ENCODE measurements around the gene ZNF407. TPM values are rescaled to one million over a fixed set of nuclear protein-coding genes. Genes with fewer than 3 reads are reported as not detected.

The ZNF407 gene
- polyA plus RNA-seq, 3 donors = 9.1 to 10.6 (median 10.5) TPM

GRCh38 chr18:74874351-74874750 is 276.7 kb downstream of the ZNF407 start:
- no peak for DNase-seq

GRCh38 chr18:74876630-74877243 is 279.1 kb downstream of the ZNF407 start:
- DNase-seq = no peak

GRCh38 chr18:74878267-74878666 is 280.6 kb downstream of the ZNF407 start:
- no peak for DNase-seq

DNA sequence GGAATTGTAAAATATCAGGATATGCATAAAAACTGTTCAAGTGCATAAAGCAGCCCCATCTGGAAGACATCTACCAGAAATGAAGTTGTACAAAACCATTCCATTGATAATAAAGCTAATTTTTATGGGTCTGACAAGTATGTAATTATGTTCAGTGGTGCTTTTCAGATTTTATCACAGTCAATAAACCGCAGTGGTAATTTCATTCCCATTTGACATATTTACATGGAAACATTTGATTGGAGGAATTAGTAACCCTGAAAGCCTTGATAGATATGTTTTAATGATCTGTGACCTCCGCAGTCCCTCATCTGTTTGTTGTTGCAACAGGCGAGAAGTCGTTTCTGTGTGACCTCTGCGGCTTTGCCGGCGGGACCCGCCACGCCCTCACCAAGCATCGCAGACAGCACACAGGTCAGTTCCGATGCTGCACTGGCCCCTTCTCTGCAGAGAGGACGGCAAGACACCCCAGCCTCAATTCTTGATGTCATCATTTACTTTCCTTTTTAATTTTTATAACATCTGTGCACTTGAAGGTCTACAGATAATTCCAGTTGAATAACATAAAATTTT is 283.1 kb downstream of the ZNF407 start:
- DNase-seq = no peak

GRCh38 chr18:74892066-74892627 is 294.5 kb downstream of the ZNF407 start:
- DNase-seq = no peak

- DNase-seq = no peak
Observed at GRCh38 chr18:74895686-74896085, 298.0 kb downstream of the ZNF407 start.

DNA sequence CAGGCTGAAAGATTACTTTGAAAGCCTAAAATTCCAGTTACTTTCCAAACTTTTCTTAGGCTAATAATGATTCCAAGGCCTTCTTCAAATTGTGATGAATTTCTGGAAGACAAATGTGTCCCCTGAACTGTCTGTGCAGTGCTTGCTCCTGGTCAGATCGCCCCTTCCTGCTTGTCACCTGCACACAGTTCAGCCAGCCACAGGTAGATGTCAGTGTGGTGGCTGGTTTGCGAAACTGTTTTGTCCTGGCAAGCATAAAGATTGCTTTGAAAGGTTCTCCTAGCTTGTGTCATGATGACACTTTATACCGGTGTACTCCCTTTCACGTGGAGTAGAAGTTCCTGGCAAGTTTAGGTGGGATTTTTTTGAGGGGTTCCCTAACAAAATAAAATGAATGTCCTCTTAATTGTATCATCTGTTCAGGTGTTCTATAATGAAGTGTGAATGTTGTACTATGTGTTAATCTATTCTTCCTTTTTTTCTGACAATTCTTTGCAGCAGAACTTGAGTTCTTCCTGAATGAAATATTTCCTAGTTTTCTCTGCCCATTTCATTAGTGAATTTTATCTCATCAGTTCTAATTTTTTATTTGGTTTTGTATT is 298.8 kb downstream of the ZNF407 start:
- DNase-seq = peak; percentile 34

DNA sequence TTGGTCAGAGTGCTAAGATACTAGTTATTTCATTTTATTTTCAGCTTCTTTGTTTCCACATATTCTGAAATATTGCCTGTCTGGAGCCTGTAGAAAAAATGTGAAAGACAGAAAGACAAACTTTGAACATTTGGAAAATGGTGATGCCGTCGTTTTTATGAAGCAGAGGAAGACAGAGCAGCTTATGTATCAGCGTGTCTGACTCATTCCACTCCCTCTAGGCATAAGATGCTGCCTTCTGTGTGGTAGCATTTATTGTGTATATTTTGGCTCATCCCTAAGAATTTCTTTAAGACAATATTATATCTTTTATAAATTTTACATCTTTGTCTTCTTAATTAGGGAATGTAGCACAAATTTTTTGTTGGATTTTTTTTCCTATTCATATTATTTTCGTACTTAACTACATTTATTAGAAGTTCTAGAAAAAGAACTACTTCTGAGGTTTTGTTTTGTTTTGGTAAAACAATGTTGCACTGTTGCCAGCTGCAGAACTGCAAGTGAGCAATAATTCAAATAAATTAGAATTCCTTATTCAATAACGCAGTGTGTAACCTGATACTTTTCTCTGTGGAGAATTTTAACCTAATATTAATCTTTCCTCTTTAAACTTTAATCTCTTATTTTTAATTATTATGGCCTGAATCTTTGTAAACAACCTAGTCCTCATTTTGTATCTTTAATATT is 300.4 kb downstream of the ZNF407 start:
- DNase-seq = no peak

GRCh38 chr18:74898965-74899364 is 301.3 kb downstream of the ZNF407 start:
- no peak for DNase-seq

GRCh38 chr18:74899554-74899953 is 301.9 kb downstream of the ZNF407 start:
- DNase-seq = peak; percentile 37

DNA sequence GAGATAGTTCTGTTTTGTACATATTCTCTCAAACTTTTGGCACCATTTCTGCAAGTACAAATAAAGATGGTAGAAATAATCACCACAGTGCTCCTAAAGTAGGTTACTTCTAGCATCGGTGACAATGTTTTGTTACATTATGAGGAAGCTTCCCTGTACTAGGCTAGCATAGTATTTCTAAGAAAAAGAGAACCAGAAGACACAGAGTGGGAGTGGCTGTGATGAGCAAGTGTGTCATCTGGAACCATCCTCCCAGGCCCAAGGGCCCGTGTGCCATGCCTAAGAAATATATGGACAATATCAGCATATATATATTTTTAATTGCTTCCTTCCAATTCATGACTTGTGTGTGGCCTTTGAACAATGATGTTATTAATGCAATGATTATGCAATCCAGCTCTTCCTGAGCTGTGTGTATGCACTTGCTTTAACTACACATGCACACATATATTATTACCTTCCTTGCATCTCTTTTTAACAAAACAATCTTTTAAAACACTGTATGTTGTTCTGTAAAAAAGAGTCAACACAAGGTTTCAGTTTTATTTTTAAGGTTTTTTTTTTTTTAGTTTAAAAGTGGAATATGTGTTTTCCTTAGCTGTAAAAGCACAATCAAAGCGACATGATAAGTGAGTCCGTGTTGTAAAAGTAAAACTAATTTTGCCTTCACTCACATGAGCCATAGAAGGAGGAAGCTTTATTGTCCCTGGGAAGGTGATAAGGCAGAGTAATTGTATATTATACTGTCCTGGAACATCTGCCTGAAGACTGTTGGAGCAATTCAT is 303.9 kb downstream of the ZNF407 start:
- no peak for DNase-seq

DNA sequence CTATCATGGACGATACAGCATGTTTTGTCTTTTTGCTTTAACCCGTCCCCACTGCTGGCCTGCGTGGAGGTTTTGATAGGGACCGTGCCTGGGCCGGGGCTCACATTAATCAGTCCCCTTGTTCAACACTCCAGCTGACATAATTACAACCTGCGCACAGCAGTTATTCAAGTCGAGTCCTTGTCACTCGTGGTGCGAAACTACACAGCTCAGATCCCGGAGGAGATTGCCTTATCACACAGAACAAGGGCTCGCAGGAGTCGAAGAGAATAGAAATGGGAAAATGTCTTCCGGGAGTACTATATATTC is 304.4 kb downstream of the ZNF407 start:
- DNase-seq = no peak

- DNase-seq = no peak
Observed at GRCh38 chr18:74905247-74905646, 307.6 kb downstream of the ZNF407 start.

- no peak for DNase-seq
Observed at GRCh38 chr18:74906184-74906583, 308.5 kb downstream of the ZNF407 start.

DNA sequence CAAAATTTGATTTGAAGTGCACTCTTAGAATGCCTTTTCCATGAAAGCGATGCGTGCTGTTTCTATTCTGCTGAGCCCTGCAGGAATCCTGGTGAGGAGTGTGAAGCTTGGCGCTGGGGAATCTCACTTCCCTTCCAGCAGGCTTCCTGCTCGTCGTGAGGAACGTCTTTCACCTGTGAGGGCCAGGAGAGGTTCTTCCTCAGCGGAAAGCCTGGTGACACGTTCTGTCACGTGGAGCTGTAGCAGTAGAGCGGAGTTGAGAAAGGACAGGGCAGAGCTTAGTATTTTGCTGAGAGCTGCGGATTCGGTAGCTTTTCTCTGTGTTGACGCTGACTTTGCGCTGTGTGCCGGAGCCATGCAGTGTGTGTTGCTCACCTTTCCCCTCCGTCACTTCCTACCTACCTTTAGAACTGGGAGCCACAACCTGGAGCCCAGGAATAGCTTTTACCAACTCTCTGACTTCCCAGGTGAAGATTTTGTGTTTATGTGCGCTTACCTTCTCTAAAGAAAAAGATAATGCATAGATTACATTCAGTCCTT is 316.5 kb downstream of the ZNF407 start:
- no peak for DNase-seq

DNA sequence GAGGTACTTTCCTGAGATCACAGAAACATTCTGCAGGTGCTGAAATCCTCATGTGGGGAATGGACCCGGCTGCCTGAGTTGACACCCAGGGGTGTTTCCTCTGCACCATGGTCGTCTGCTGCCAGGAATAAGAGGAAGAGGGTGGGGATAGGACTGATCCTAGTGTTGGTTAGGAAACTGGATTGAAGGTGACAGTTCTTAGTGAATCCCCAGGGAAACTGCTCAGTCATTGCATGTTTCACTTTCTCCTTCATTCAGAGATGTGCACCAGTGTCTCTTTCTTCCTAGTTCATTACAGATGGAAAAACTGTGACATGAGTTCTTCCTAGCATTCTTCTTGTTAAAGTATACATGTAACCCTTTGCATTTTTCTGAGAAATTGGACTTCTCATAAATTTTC is 317.0 kb downstream of the ZNF407 start:
- DNase-seq = no peak

GRCh38 chr18:74916773-74917393 is 319.2 kb downstream of the ZNF407 start:
- DNase-seq = no peak

- DNase-seq = no peak
Observed at GRCh38 chr18:74918276-74918790, 320.7 kb downstream of the ZNF407 start.

DNA sequence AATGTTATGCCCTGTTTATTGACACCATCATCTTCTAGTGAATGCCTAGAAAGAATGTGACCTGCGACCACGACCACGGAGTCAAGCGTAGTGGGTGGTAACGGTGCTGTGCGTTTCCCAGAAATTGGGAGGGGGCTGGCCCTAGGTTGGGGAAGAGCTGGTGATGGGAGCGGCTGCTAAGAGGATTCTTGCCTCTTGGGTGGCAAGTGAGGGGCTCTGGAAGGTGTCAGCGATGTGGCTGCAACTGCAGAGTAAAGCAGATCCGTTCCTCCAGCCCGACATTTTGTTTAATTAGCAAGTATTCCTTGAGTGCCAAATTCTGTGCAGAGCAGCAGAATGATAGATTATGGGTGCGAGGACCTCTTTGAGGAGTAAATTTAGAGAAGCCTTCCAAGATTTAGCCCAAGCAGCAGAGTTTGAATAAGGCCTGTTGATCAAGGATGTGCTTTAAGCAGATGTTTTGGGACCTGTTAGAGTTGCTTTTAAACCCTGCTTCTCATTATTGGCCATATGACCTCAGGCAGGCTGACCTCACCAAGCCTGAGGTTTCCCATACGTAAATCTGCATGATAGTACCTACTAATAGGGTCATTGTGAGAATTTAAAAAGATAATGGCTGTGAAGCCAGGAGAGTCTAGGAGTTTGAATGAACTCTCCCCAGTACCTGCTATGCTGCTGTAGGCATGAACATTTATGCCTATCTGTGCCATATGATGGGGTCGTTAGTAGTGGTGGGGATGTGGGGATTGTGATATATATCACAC is 323.6 kb downstream of the ZNF407 start:
- DNase-seq = no peak

GRCh38 chr18:74926051-74926450 is 328.4 kb downstream of the ZNF407 start:
- no peak for DNase-seq

Measured in renal pelvis (tissue), 4 donors.